GM23338 (cell line): ENCODE data around the gene FBXO47. TPM values are rescaled to one million over a fixed set of nuclear protein-coding genes. Genes with fewer than 3 reads are reported as not detected.

ENCODE experiments used
- ATAC-seq: fragments of 200-7000 bp; cut with Tn5 transposase; 3 replicates; pipeline ENCODE4 v1.9.1; 2020
- DNase-seq: peaks from one replicate; pipeline ENCODE4 v3.0.0-alpha.2; 2015; ENCODE audit warnings: low spot score
- H2AFZ ChIP-seq: fragments of 200-600 bp; sonication (generic); 2 replicates; pipeline ENCODE4 v1.8.0; 2016; ENCODE audit warnings: antibody characterized with exemption, mild to moderate bottlenecking, moderate library complexity
- H3F3A ChIP-seq: fragments of 200-600 bp; sonication (generic); replicated peaks from 2 replicates; pipeline ENCODE4 v1.8.0; 2017; ENCODE audit warnings: antibody characterized with exemption, mixed run types, low read depth
- H3K27ac ChIP-seq: fragments of 200-600 bp; sonication (generic); 2 replicates; pipeline ENCODE4 v1.6.1; 2016; ENCODE audit warnings: low read depth
- H3K27me3 ChIP-seq: fragments of 200-600 bp; sonication (generic); 2 replicates; pipeline ENCODE4 v1.8.0; 2016; ENCODE audit warnings: mild to moderate bottlenecking, mixed run types, moderate library complexity; ENCODE audit not compliant: insufficient read depth
- H3K36me3 ChIP-seq: fragments of 200-600 bp; sonication (generic); 2 replicates; pipeline ENCODE4 v1.8.0; 2016; ENCODE audit warnings: mild to moderate bottlenecking; ENCODE audit not compliant: insufficient read depth
- H3K4me1 ChIP-seq: fragments of 200-600 bp; sonication (generic); 2 replicates; pipeline ENCODE4 v1.8.0; 2016; ENCODE audit warnings: mild to moderate bottlenecking, moderate library complexity; ENCODE audit not compliant: insufficient read depth
- H3K4me2 ChIP-seq: fragments of 200-600 bp; sonication (generic); 2 replicates; pipeline ENCODE4 v1.7.1; 2017; ENCODE audit warnings: mixed run types
- H3K4me3 ChIP-seq: fragments of 200-600 bp; sonication (generic); 2 replicates; pipeline ENCODE4 v1.6.1; 2016; ENCODE audit warnings: mixed run types
- H3K79me2 ChIP-seq: fragments of 200-600 bp; sonication (generic); replicated peaks from 2 replicates; pipeline ENCODE4 v1.8.0; 2017; ENCODE audit warnings: mild to moderate bottlenecking; ENCODE audit not compliant: insufficient read depth
- H3K9me2 ChIP-seq: fragments of 200-600 bp; sonication (generic); 2 replicates; pipeline ENCODE4 v1.8.0; 2017; ENCODE audit not compliant: insufficient read depth
- H4K20me1 ChIP-seq: fragments of 200-600 bp; sonication (generic); replicated peaks from 2 replicates; pipeline ENCODE4 v1.8.0; 2017; ENCODE audit warnings: mild to moderate bottlenecking; ENCODE audit not compliant: insufficient read depth
- H3K27ac Mint-ChIP-seq: 2 replicates; pipeline ENCODE4 v1.8.0; 2020; ENCODE audit warnings: inconsistent platforms, mild to moderate bottlenecking, moderate library complexity, mixed read lengths
- H3K27me3 Mint-ChIP-seq: 3 replicates; pipeline ENCODE4 v1.8.0; 2022; ENCODE audit warnings: low read depth, mild to moderate bottlenecking, moderate library complexity, mixed read lengths, inconsistent platforms; ENCODE audit not compliant: insufficient read depth, poor library complexity
- H3K36me3 Mint-ChIP-seq: 3 replicates; pipeline ENCODE4 v1.8.0; 2021; ENCODE audit warnings: low read depth, mild to moderate bottlenecking, inconsistent platforms, moderate library complexity, mixed read lengths
- H3K4me1 Mint-ChIP-seq: 3 replicates; pipeline ENCODE4 v1.8.0; 2020; ENCODE audit warnings: mild to moderate bottlenecking, inconsistent platforms, mixed read lengths
- H3K4me3 Mint-ChIP-seq: 3 replicates; pipeline ENCODE4 v1.8.0; 2021; ENCODE audit warnings: moderate library complexity, mild to moderate bottlenecking, inconsistent platforms, mixed read lengths
- H3K9me3 Mint-ChIP-seq: 3 replicates; pipeline ENCODE4 v1.8.0; 2020; ENCODE audit warnings: moderate library complexity, mild to moderate bottlenecking, inconsistent platforms, mixed read lengths
- CREB1 ChIP-seq: fragments of 250-450 bp; sonication (Bioruptor Pico); IDR thresholded peaks from 2 replicates; pipeline ENCODE4 v1.5.0; 2020; ENCODE audit warnings: low read depth, mild to moderate bottlenecking, moderate library complexity
- EZH2 ChIP-seq: fragments of 200-600 bp; sonication (generic); IDR thresholded peaks from one replicate; pipeline ENCODE4 v1.8.0; 2017; ENCODE audit warnings: antibody characterized with exemption, mild to moderate bottlenecking, low read depth; ENCODE audit not compliant: unreplicated experiment
- EZH2phosphoT487 ChIP-seq: fragments of 200-600 bp; sonication (generic); IDR thresholded peaks from one replicate; pipeline ENCODE4 v1.8.1; 2018; ENCODE audit warnings: antibody characterized with exemption; ENCODE audit not compliant: unreplicated experiment
- JUNB ChIP-seq: IDR thresholded peaks from one replicate; pipeline ENCODE4 v1.6.1; 2016; ENCODE audit warnings: antibody characterized with exemption; ENCODE audit not compliant: unreplicated experiment
- POLR2AphosphoS5 ChIP-seq: IDR thresholded peaks from 2 replicates; pipeline ENCODE4 v1.6.1; 2016; ENCODE audit warnings: antibody characterized with exemption, low read depth
- STAT1 ChIP-seq: IDR thresholded peaks from one replicate; pipeline ENCODE4 v1.6.1; 2016; ENCODE audit warnings: antibody characterized with exemption; ENCODE audit not compliant: unreplicated experiment
- ZNF114 ChIP-seq: fragments of 250-450 bp; sonication (Bioruptor Pico); IDR thresholded peaks from 2 replicates; pipeline ENCODE4 v1.5.0; 2020; ENCODE audit warnings: mild to moderate bottlenecking, moderate library complexity
- ZNF331 ChIP-seq: fragments of 250-450 bp; sonication (Bioruptor Pico); IDR thresholded peaks from 2 replicates; pipeline ENCODE4 v1.5.0; 2020; ENCODE audit warnings: low read depth, mild to moderate bottlenecking, moderate library complexity
- polyA plus RNA-seq: library from polyadenylated mRNA; unstranded; fragments of >200 nt; fragmentation: Nextera tagmentation; extraction: Ambion mirVana; gene quantifications from 2 replicates; pipeline ENCODE4 v1.2.1, GENCODE V29; 2016
- total RNA-seq: library from RNA; depleted of rRNA; stranded (reverse); fragments of >200 nt; shearing (Covaris generic); gene quantifications from 2 replicates; pipeline ENCODE4 v1.2.3, GENCODE V29; 2014
- TF ChIP-seq, protein P1 (sequence below): fragments of 250-450 bp; sonication (Bioruptor Pico); IDR thresholded peaks from 2 replicates; pipeline ENCODE4 v1.5.0; 2020; ENCODE audit warnings: mild to moderate bottlenecking, moderate library complexity
- TF ChIP-seq, protein P2 (sequence below): IDR thresholded peaks from 2 replicates; pipeline ENCODE4 v1.6.1; 2016; ENCODE audit warnings: antibody characterized with exemption
- TF ChIP-seq, protein P3 (sequence below), 2 experiments: fragments of 200-600 bp in 1 of 2; sonication (generic) in 1 of 2; conservative IDR thresholded peaks; 2 replicates each; pipeline versions ENCODE4 v1.5.1 to v1.6.1; 2016 to 2017; ENCODE audit warnings: antibody characterized with exemption in 2 of 2, low read depth in 2 of 2, mild to moderate bottlenecking in 2 of 2, moderate library complexity in 1 of 2

The FBXO47 gene
- total and polyA plus RNA-seq, 2 experiments from 2014 or later, result not detected

DNA sequence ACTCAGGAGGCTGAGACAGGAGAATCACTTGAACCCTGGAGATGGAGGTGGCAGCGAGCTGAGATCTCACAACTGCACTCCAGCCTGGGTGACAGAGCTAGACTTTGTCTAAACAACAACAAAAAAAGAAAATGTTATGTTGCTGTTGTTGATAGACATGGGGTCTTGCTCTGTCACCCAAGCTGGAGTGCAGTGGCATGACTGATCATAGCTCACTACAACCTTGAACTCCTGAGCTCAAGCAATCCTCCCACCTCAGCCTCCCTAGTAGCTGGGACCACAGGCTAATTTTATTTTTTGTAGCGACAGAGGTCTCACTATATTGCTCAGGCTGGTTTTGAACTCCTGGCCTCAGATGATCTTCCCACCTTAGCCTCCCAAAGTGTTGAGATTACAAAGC lies 20.0 kb downstream of the FBXO47 start:
- Histone ChIP-seq H3K9me2 (no peaks in the 10 kb centered on the region), H4K20me1 (no peaks in the 10 kb centered on the region), H3K36me3 (no peaks in the 10 kb centered on the region), H3K27me3 (no peaks in the 10 kb centered on the region), H3K4me3 (no peak overlapping the region), H3F3A (no peaks in the 10 kb centered on the region), H3K4me2 (no peak overlapping the region), H3K79me2 (no peaks in the 10 kb centered on the region), H3K27ac (no peak overlapping the region), H2AFZ (no peak overlapping the region), H3K4me1 (no peaks in the 10 kb centered on the region)
- ATAC-seq (no peak), DNase-seq (no peak)
- Mint-ChIP-seq H3K36me3 (no peaks in the 10 kb centered on the region), H3K9me3 (no peaks in the 10 kb centered on the region; the same call in 2 of the 3 replicates), H3K27me3 (peaks cover 5% of the 10 kb centered on the region), H3K27ac (no peak overlapping the region), H3K4me1 (no peaks in the 10 kb centered on the region), H3K4me3 (no peak overlapping the region)
- TF ChIP-seq EZH2, result no peak

DNA sequence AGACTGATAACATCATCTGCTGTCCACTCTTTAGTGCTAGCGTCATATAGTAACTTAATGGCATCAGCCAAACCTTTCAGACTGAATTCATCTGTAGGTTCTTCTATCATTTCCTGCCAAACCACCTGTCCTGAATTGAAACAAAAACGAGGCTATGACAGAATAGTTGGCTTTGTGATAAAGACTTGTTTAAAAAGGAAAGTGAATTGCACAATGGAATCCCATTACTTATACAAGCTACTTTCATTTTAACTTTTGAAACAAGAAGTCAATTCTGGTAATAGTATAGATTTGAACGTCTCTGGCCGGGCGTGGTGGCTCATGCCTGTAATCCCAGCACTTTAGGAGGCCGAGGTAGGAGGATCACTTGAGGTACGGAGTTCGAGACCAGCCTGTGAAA lies 23.6 kb downstream of the FBXO47 start:
- Mint-ChIP-seq H3K27ac (no peak overlapping the region), H3K4me3 (no peak overlapping the region)
- TF ChIP-seq, protein P1, sequence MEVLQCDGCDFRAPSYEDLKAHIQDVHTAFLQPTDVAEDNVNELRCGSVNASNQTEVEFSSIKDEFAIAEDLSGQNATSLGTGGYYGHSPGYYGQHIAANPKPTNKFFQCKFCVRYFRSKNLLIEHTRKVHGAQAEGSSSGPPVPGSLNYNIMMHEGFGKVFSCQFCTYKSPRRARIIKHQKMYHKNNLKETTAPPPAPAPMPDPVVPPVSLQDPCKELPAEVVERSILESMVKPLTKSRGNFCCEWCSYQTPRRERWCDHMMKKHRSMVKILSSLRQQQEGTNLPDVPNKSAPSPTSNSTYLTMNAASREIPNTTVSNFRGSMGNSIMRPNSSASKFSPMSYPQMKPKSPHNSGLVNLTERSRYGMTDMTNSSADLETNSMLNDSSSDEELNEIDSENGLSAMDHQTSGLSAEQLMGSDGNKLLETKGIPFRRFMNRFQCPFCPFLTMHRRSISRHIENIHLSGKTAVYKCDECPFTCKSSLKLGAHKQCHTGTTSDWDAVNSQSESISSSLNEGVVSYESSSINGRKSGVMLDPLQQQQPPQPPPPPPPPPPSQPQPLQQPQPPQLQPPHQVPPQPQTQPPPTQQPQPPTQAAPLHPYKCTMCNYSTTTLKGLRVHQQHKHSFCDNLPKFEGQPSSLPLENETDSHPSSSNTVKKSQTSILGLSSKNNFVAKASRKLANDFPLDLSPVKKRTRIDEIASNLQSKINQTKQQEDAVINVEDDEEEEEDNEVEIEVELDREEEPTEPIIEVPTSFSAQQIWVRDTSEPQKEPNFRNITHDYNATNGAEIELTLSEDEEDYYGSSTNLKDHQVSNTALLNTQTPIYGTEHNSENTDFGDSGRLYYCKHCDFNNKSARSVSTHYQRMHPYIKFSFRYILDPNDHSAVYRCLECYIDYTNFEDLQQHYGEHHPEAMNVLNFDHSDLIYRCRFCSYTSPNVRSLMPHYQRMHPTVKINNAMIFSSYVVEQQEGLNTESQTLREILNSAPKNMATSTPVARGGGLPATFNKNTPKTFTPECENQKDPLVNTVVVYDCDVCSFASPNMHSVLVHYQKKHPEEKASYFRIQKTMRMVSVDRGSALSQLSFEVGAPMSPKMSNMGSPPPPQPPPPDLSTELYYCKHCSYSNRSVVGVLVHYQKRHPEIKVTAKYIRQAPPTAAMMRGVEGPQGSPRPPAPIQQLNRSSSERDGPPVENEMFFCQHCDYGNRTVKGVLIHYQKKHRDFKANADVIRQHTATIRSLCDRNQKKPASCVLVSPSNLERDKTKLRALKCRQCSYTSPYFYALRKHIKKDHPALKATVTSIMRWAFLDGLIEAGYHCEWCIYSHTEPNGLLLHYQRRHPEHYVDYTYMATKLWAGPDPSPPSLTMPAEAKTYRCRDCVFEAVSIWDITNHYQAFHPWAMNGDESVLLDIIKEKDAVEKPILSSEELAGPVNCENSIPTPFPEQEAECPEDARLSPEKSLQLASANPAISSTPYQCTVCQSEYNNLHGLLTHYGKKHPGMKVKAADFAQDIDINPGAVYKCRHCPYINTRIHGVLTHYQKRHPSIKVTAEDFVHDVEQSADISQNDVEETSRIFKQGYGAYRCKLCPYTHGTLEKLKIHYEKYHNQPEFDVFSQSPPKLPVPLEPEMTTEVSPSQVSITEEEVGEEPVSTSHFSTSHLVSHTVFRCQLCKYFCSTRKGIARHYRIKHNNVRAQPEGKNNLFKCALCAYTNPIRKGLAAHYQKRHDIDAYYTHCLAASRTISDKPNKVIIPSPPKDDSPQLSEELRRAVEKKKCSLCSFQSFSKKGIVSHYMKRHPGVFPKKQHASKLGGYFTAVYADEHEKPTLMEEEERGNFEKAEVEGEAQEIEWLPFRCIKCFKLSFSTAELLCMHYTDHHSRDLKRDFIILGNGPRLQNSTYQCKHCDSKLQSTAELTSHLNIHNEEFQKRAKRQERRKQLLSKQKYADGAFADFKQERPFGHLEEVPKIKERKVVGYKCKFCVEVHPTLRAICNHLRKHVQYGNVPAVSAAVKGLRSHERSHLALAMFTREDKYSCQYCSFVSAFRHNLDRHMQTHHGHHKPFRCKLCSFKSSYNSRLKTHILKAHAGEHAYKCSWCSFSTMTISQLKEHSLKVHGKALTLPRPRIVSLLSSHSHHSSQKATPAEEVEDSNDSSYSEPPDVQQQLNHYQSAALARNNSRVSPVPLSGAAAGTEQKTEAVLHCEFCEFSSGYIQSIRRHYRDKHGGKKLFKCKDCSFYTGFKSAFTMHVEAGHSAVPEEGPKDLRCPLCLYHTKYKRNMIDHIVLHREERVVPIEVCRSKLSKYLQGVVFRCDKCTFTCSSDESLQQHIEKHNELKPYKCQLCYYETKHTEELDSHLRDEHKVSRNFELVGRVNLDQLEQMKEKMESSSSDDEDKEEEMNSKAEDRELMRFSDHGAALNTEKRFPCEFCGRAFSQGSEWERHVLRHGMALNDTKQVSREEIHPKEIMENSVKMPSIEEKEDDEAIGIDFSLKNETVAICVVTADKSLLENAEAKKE (CRISPR knock-in tag), result no peak
- TF ChIP-seq POLR2AphosphoS5 (no peak), STAT1 (no peak), ZNF114 (no peak), EZH2phosphoT487 (no peak), ZNF331 (CRISPR knock-in tag) (no peak), CREB1 (CRISPR knock-in tag) (no peak), JUNB (no peak)
- TF ChIP-seq, protein P2, sequence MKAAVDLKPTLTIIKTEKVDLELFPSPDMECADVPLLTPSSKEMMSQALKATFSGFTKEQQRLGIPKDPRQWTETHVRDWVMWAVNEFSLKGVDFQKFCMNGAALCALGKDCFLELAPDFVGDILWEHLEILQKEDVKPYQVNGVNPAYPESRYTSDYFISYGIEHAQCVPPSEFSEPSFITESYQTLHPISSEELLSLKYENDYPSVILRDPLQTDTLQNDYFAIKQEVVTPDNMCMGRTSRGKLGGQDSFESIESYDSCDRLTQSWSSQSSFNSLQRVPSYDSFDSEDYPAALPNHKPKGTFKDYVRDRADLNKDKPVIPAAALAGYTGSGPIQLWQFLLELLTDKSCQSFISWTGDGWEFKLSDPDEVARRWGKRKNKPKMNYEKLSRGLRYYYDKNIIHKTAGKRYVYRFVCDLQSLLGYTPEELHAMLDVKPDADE, result no peak
- TF ChIP-seq, protein P3, sequence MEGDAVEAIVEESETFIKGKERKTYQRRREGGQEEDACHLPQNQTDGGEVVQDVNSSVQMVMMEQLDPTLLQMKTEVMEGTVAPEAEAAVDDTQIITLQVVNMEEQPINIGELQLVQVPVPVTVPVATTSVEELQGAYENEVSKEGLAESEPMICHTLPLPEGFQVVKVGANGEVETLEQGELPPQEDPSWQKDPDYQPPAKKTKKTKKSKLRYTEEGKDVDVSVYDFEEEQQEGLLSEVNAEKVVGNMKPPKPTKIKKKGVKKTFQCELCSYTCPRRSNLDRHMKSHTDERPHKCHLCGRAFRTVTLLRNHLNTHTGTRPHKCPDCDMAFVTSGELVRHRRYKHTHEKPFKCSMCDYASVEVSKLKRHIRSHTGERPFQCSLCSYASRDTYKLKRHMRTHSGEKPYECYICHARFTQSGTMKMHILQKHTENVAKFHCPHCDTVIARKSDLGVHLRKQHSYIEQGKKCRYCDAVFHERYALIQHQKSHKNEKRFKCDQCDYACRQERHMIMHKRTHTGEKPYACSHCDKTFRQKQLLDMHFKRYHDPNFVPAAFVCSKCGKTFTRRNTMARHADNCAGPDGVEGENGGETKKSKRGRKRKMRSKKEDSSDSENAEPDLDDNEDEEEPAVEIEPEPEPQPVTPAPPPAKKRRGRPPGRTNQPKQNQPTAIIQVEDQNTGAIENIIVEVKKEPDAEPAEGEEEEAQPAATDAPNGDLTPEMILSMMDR (conservative IDR thresholded peaks at IDR 0.05; ENCODE audit: low read depth in 2 of 2), result no peak

More for the DNA sequence above, 23.6 kb downstream of the FBXO47 start:
- Histone ChIP-seq H3K36me3 (no peaks in the 10 kb centered on the region), H3K4me2 (no peak overlapping the region), H3F3A (no peaks in the 10 kb centered on the region), H4K20me1 (no peaks in the 10 kb centered on the region), H3K79me2 (no peaks in the 10 kb centered on the region), H3K27ac (no peak overlapping the region), H3K9me2 (no peaks in the 10 kb centered on the region), H2AFZ (no peak overlapping the region), H3K4me1 (peaks cover 3% of the 10 kb centered on the region; the same call in 1 of the 2 replicates), H3K4me3 (no peak overlapping the region), H3K27me3 (no peaks in the 10 kb centered on the region)
- ATAC-seq (no peak), DNase-seq (no peak)
- H3K27me3 Mint-ChIP-seq, result peaks cover 3% of the 10 kb centered on the region
- no peaks in the 10 kb centered on the region; the same call in 2 of the 3 replicates for H3K9me3 Mint-ChIP-seq
- no peaks in the 10 kb centered on the region for H3K36me3 Mint-ChIP-seq
- H3K4me1 Mint-ChIP-seq, result peaks cover under 1% of the 10 kb centered on the region; the same call in 2 of the 3 replicates
